SU-DHL-6 (cell line): ENCODE results near the gene AKNAD1.

ENCODE experiments used
- H2AFZ ChIP-seq: fragments of 200-600 bp; sonication (generic); 2 replicates; pipeline ENCODE4 v1.6.1; 2014; ENCODE audit warnings: low read depth, mild to moderate bottlenecking, moderate library complexity, mixed read lengths, antibody characterized with exemption, low read length; ENCODE audit not compliant: severe bottlenecking
- H3F3A ChIP-seq: fragments of 200-600 bp; shearing (Covaris generic); 2 replicates; pipeline ENCODE4 v1.6.0; 2016; ENCODE audit warnings: antibody characterized with exemption, mild to moderate bottlenecking; ENCODE audit not compliant: insufficient read depth
- H3K27ac ChIP-seq: fragments of 200-600 bp; sonication (generic); 2 replicates; pipeline ENCODE4 v1.5.1; 2016; ENCODE audit warnings: low read depth, mild to moderate bottlenecking, low read length, moderate library complexity, mixed read lengths
- H3K27me3 ChIP-seq: fragments of 200-600 bp; sonication (generic), shearing (Covaris generic); 2 replicates; pipeline ENCODE4 v1.6.0; 2014; ENCODE audit warnings: mild to moderate bottlenecking, low read length
- H3K36me3 ChIP-seq: fragments of 200-600 bp; sonication (generic); 2 replicates; pipeline ENCODE4 v1.6.1; 2014; ENCODE audit warnings: mild to moderate bottlenecking, low read length, mixed read lengths
- H3K4me2 ChIP-seq: fragments of 300-600, 200-600 bp; shearing (Covaris generic), sonication (generic); 2 replicates; pipeline ENCODE4 v1.6.0; 2014; ENCODE audit warnings: low read length, low read depth, mild to moderate bottlenecking; ENCODE audit not compliant: poor library complexity, severe bottlenecking
- H3K4me3 ChIP-seq: fragments of 200-600 bp; sonication (generic); 2 replicates; pipeline ENCODE4 v1.5.1; 2014; ENCODE audit warnings: antibody characterized with exemption, low read length, mild to moderate bottlenecking, mixed read lengths; ENCODE audit not compliant: insufficient read depth, poor library complexity, severe bottlenecking
- H3K79me2 ChIP-seq: fragments of 200-600 bp; sonication (generic); 2 replicates; pipeline ENCODE4 v1.6.1; 2014; ENCODE audit warnings: mild to moderate bottlenecking, low read length, moderate library complexity; ENCODE audit not compliant: insufficient read depth
- H3K9ac ChIP-seq: fragments of 200-600 bp; sonication (generic); 2 replicates; pipeline ENCODE4 v1.7.0; 2014; ENCODE audit warnings: mild to moderate bottlenecking, low read length
- H3K9me2 ChIP-seq: fragments of 200-600 bp; sonication (generic); replicated peaks from 2 replicates; pipeline ENCODE4 v1.6.1; 2014; ENCODE audit warnings: low read length; ENCODE audit not compliant: insufficient read depth
- H3K9me3 ChIP-seq: fragments of 200-600 bp; sonication (generic); 2 replicates; pipeline ENCODE4 v1.6.1; 2014; ENCODE audit warnings: low read length, mixed read lengths; ENCODE audit not compliant: insufficient read depth
- H4K20me1 ChIP-seq: fragments of 200-600 bp; sonication (generic); 2 replicates; pipeline ENCODE4 v1.6.1; 2014; ENCODE audit warnings: low read depth, mild to moderate bottlenecking, antibody characterized with exemption, low read length, moderate library complexity, mixed read lengths
- EZH2phosphoT487 ChIP-seq: fragments of 200-600 bp; sonication (generic), shearing (Covaris generic); conservative IDR thresholded peaks from 2 replicates; pipeline ENCODE4 v1.6.1; 2018; ENCODE audit warnings: mild to moderate bottlenecking, antibody characterized with exemption, low read length, moderate library complexity, mixed read lengths
- TF ChIP-seq, protein P1 (sequence below): fragments of 200-600 bp; sonication (generic); IDR thresholded peaks from one replicate; pipeline ENCODE4 v1.5.1; 2017; ENCODE audit warnings: antibody characterized with exemption, mild to moderate bottlenecking, low read length, moderate library complexity; ENCODE audit not compliant: insufficient read depth, poor library complexity, severe bottlenecking

AKNAD1 gene

DNA sequence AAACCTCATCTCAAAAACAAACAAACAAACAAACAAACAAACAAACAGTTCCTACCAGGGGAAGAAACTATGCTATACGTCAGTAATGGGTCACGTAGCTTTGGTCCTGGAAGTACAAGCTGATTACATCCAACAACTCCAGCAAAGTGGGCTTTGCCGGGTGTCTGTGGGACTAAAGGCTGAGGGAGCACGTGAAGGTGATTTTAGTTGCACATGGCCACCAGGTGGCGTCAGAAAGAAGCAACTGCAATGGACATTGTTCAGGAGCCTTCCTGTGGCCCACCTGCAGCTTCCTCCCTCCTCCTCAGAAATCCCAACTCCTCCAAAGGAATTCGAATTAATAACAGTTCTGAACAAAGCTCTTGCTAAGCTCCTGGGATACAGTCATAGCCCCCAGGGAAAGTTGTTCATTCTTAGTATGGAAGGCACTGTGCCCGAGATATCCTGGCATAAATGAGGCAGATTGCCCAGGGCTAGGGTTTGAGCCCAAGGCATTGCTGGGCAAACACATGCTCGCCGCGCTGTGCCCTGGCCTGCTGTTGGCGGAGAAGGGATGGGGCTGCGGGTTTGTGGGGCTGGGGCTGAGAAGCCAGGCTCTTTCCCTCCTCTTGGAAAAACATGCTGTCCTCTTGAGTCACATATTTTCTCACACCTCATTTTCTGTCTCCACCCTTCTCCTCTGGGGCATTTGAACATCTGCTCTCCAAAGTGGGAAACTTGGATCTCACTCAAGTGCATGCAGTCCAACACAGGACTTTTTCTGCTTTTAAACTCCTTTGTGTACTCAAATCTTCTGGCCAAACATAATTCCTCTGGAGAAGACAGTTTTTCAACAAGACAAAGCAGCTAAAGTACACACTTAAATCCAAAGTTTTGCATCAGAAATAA is 28.6 kb downstream of the AKNAD1 start:
- H3K9ac ChIP-seq: no peak overlapping the region
- peak overlapping the region; percentile 37 for H2AFZ ChIP-seq
- no peaks in the 10 kb centered on the region for H3K36me3 ChIP-seq
- no peaks in the 10 kb centered on the region for H3F3A ChIP-seq
- H4K20me1 ChIP-seq: no peaks in the 10 kb centered on the region
- H3K27me3 ChIP-seq: no peaks in the 10 kb centered on the region
- H3K9me3 ChIP-seq: no peaks in the 10 kb centered on the region
- no peak overlapping the region for H3K4me2 ChIP-seq
- H3K27ac ChIP-seq: no peak overlapping the region
- no peak overlapping the region for H3K4me3 ChIP-seq
- TF ChIP-seq EZH2phosphoT487: no peak
- TF ChIP-seq, protein P1, sequence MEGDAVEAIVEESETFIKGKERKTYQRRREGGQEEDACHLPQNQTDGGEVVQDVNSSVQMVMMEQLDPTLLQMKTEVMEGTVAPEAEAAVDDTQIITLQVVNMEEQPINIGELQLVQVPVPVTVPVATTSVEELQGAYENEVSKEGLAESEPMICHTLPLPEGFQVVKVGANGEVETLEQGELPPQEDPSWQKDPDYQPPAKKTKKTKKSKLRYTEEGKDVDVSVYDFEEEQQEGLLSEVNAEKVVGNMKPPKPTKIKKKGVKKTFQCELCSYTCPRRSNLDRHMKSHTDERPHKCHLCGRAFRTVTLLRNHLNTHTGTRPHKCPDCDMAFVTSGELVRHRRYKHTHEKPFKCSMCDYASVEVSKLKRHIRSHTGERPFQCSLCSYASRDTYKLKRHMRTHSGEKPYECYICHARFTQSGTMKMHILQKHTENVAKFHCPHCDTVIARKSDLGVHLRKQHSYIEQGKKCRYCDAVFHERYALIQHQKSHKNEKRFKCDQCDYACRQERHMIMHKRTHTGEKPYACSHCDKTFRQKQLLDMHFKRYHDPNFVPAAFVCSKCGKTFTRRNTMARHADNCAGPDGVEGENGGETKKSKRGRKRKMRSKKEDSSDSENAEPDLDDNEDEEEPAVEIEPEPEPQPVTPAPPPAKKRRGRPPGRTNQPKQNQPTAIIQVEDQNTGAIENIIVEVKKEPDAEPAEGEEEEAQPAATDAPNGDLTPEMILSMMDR: peak; percentile 69
- no peaks in the 10 kb centered on the region for H3K9me2 ChIP-seq
- H3K79me2 ChIP-seq: no peaks in the 10 kb centered on the region

DNA sequence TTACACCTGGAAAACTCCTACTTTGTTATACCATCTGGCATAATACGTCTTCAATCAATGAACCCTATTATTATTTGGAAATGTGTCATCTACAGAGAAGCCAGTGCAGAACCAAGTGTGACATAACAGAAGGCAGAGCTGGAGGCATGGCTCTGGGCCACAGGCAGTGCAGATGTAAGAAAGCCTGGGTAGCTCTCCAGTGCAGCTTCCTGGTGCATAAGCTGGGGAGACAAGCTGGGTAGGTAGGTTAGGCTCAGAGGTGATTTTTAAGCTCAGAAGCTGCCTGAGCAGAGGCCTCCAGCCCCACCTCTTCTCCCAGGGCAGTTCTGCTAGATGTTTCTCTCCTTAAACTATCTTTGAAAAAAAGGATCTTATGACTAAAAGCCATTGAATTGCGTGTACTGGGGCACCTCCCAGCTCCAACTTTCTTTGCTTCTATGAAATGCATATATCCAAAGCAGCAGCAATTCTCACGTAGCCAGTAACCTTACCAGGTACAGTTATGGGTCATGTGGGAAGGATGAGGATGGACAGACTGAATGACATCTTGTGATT is 30.7 kb downstream of the AKNAD1 start:
- no peak overlapping the region for H3K4me3 ChIP-seq
- no peaks in the 10 kb centered on the region for H4K20me1 ChIP-seq
- H3K36me3 ChIP-seq: no peaks in the 10 kb centered on the region
- H3K27ac ChIP-seq: no peak overlapping the region
- no peaks in the 10 kb centered on the region for H3K79me2 ChIP-seq
- no peaks in the 10 kb centered on the region for H3K9me2 ChIP-seq
- H2AFZ ChIP-seq: no peak overlapping the region
- H3K4me2 ChIP-seq: no peak overlapping the region
- H3K9ac ChIP-seq: no peak overlapping the region
- no peaks in the 10 kb centered on the region for H3F3A ChIP-seq
- no peaks in the 10 kb centered on the region for H3K9me3 ChIP-seq
- H3K27me3 ChIP-seq: no peaks in the 10 kb centered on the region
- TF ChIP-seq, protein P1: no peak
- TF ChIP-seq EZH2phosphoT487: no peak

DNA sequence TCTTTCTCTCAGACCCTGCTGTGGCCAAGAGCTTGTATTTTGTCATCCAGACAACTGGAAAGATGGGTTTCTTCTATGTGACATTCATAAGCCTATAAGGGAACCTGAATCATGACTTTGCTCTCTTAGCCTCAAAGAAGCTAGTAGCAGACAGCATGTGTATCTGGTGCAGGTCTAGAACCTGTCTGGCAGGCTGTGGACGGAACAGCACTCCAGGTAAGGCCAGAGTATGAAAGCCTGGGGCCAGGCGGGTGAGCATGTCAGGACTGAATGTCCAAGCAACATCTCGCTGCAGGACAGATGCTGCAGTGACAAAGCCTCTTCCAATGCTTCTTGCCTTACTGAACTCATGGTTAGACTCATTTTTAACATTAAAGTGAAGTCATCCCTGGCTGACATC is 32.8 kb downstream of the AKNAD1 start:
- Histone ChIP-seq H2AFZ (no peak overlapping the region), H3F3A (no peaks in the 10 kb centered on the region), H3K9ac (no peak overlapping the region), H4K20me1 (no peaks in the 10 kb centered on the region), H3K79me2 (no peaks in the 10 kb centered on the region), H3K9me2 (no peaks in the 10 kb centered on the region), H3K27ac (no peak overlapping the region), H3K36me3 (no peaks in the 10 kb centered on the region), H3K4me3 (no peak overlapping the region), H3K4me2 (no peak overlapping the region), H3K27me3 (no peaks in the 10 kb centered on the region), H3K9me3 (no peaks in the 10 kb centered on the region)
- TF ChIP-seq, protein P1: no peak
- no peak for TF ChIP-seq EZH2phosphoT487
